Measurements from ENCODE around the gene KRTAP10-11.
"Not testable (repeated sequence)": the region's sequence is repeated elsewhere in the genome, so short reads cannot be mapped to it uniquely, and the experiment has no call there.

Gene KRTAP10-11

DNA sequence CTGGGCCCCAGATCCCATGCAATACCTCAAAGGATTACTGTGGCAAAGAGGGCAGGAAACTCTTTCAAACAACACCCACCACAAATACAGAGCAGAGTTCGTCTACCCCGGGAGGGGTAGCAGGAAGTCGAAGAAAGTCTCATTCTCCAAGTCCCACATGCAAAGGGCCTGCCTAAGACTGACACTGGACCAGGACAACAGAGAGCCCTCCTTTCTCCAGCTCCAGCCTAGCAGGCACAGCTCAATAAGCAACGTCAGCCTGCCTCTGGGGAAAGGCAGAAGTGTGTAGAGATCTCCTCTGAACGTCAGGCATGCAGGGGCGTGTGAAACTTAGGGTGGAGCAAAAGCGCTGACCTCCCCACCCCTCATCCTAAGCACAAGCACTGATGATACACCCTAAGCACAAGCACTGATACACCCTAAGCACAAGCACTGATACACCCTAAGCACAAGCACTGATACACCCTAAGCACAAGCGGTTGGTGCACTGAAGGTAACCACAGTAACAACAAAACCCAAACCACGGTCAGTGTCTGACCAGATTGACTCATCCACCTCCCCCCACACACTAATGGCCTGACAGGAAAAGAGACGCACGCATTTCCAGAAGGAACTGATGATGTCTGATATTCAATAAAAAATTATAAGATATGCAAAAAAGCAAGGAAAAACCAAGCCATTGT lies 12.8 kb downstream of the KRTAP10-11 start:
- TF ChIP-seq POLR2AphosphoS5 (IDR thresholded peaks at IDR 0.05; ENCODE audit: borderline replicate concordance, low read depth, low read length) (no peak), EZH2 (IDR thresholded peaks at IDR 0.05) (no peak), FOXP2 (optimal IDR thresholded peaks at IDR 0.05; ENCODE audit: control extremely low read depth, extremely low read length, insufficient read depth) (no peak)
- H3K9ac ChIP-seq (ENCODE audit: insufficient read length) = no peak overlapping the region
- H3K36me3 ChIP-seq (ENCODE audit: insufficient read depth, low read length) = peaks cover 39% of the 10 kb centered on the region; the same call in 1 of the 2 replicates
- DNase-seq (ENCODE audit: low read depth, low spot score) = no peak
- H3K4me3 ChIP-seq = no peak overlapping the region
- H3K9me3 ChIP-seq (ENCODE audit: low read depth, low read length) = peaks cover 5% of the 10 kb centered on the region; the same call in 1 of the 2 replicates
- H3K27ac ChIP-seq = no peak overlapping the region

- not testable (repeated sequence) for H3K9me3 ChIP-seq (ENCODE audit: low read depth, low read length); H3K9ac ChIP-seq (ENCODE audit: insufficient read length); H3K4me3 ChIP-seq; DNase-seq (ENCODE audit: low read depth, low spot score); H3K27ac ChIP-seq
- peaks cover 35% of the 10 kb centered on the region; the same call in 1 of the 2 replicates for H3K36me3 ChIP-seq (ENCODE audit: insufficient read depth, low read length)
Observed at GRCh38 chr21:44661567-44661966, 15.4 kb downstream of the KRTAP10-11 start.

- Histone ChIP-seq H3K27ac (no peak overlapping the region), H3K9ac (ENCODE audit: insufficient read length) (no peak overlapping the region), H3K9me3 (ENCODE audit: low read depth, low read length) (peaks cover 11% of the 10 kb centered on the region), H3K36me3 (ENCODE audit: insufficient read depth, low read length) (peaks cover 25% of the 10 kb centered on the region; the same call in 1 of the 2 replicates), H3K4me3 (no peak overlapping the region)
- TF ChIP-seq EZH2 (IDR thresholded peaks at IDR 0.05) = no peak
- no peak for TF ChIP-seq POLR2AphosphoS5 (IDR thresholded peaks at IDR 0.05; ENCODE audit: borderline replicate concordance, low read depth, low read length)
- TF ChIP-seq FOXP2 (optimal IDR thresholded peaks at IDR 0.05; ENCODE audit: control extremely low read depth, extremely low read length, insufficient read depth) = no peak
- no peak for DNase-seq (ENCODE audit: low read depth, low spot score)
Observed at GRCh38 chr21:44664691-44665090, 18.5 kb downstream of the KRTAP10-11 start.

DNA sequence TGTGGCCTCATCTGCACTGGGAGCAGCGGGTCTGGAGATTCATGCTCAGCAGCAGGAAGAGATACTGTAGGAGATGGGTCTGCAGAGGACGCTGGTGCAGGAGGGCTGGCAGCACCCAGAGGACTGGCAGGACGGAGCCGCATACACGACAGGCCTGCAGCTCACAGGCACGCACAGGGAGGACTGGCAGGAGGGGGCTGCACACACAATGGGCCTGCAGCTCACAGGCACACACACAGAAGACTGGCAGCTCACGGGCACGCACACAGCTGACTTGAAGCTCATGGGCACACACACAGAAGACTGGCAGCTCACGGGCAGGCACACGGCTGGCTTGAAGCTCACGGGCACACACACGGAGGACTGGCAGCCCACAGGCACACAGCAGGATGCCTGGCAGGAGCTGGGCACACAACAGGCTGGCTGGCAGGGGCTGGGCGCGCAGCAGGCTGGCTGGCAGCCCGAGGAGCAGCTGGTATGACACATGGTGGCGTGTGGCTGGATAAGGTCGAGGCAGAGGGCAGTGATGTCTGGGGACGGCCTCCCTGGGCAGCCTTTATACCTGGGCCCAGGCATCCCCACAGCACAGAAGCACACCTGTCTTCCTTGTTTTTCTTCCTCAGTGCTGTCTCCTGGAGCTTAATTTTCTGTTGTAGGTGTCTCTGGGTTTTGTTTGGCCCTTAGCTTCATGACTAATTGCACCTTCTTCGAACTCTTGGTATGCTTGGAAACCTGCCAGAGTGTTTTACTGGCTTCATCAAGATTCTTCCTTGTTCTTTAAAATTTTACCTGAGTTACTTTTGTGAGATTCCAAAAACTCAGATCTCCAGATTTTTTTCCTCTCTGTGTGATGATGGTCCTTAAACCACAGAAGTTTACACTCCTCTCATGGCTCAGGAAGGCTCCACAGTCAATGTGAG lies 20.4 kb downstream of the KRTAP10-11 start, which contains the start of gene KRTAP12-2:
Gene KRTAP12-2 (minus strand): TSS at position 527 of the 920 bp plus-strand sequence. CDS start 41 bp downstream, at position 486.
- TF ChIP-seq POLR2AphosphoS5 (IDR thresholded peaks at IDR 0.05; ENCODE audit: borderline replicate concordance, low read depth, low read length) (no peak), EZH2 (IDR thresholded peaks at IDR 0.05) (no peak), FOXP2 (optimal IDR thresholded peaks at IDR 0.05; ENCODE audit: control extremely low read depth, extremely low read length, insufficient read depth) (no peak)
- no peak for DNase-seq (ENCODE audit: low read depth, low spot score)
- Histone ChIP-seq H3K27ac (no peak within 1 kb of the TSS), H3K36me3 (ENCODE audit: insufficient read depth, low read length) (peaks cover 18% of the 10 kb centered on the region; the same call in 1 of the 2 replicates), H3K4me3 (no peak within 1 kb of the TSS), H3K9me3 (ENCODE audit: low read depth, low read length) (peaks cover 16% of the 10 kb centered on the region), H3K9ac (ENCODE audit: insufficient read length) (no peak within 1 kb of the TSS)

DNA sequence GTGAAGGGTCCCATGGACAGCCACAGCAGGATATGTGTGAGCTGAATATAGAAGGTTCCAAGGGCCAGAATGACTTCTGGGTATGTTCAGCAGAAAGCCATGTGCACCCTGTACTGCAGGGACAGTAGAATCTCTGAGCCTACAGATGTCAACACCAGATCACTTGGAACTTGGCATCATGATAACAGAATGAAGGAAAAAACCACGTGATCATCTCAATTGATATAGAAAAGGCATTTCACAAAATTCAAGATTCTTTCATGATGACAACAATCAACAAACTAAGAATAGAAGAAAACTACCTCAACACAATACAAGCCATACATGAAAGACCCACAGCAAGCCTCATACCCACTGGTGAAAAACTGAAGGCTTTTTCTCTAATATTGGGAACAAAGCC lies 21.4 kb downstream of the KRTAP10-11 start:
- Histone ChIP-seq H3K9ac (ENCODE audit: insufficient read length) (no peak overlapping the region), H3K4me3 (no peak overlapping the region), H3K36me3 (ENCODE audit: insufficient read depth, low read length) (peaks cover 18% of the 10 kb centered on the region; the same call in 1 of the 2 replicates), H3K27ac (no peak overlapping the region), H3K9me3 (ENCODE audit: low read depth, low read length) (peaks cover 16% of the 10 kb centered on the region)
- TF ChIP-seq FOXP2 (optimal IDR thresholded peaks at IDR 0.05; ENCODE audit: control extremely low read depth, extremely low read length, insufficient read depth) (no peak), EZH2 (IDR thresholded peaks at IDR 0.05) (no peak), POLR2AphosphoS5 (IDR thresholded peaks at IDR 0.05; ENCODE audit: borderline replicate concordance, low read depth, low read length) (no peak)
- DNase-seq (ENCODE audit: low read depth, low spot score) = no peak

DNA sequence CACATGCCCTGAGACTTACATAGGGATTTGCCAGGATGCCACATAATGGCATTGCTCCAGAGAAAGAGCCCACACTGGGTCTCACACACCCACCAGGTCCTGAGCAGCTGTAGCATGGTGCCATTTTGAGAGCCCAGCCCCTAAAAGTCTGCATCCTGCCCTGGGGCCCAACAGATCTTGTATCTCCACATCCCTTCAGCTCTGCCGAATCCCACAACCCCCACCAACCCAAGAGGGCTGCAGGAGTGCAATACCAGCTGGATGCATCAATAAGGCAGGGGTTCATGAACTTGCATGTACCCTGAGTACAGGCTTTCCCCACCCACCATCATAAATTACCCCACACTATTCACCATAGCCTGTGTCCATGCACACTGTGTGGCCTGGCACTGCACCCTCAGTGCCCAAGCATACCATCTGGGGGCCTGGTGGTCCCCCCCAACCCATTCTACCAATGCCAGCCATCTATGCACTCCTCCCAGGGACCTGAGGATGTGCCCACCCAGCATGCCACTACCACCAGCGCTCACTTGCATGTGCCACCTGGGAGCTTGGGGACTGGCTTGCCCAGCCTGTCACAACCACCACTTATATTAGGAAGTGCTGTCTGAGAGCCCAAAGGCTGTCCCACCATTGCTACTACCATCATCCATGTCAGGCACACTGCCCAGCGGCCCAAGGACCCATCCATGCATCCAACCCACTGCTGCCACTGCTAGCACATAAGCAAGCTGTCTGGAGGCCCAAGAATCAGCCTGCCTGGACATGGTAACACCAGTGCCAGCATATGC lies 24.6 kb downstream of the KRTAP10-11 start:
- Histone ChIP-seq H3K27ac (no peak overlapping the region), H3K9ac (ENCODE audit: insufficient read length) (no peak overlapping the region), H3K4me3 (no peak overlapping the region), H3K36me3 (ENCODE audit: insufficient read depth, low read length) (peaks cover 18% of the 10 kb centered on the region; the same call in 1 of the 2 replicates), H3K9me3 (ENCODE audit: low read depth, low read length) (peaks cover 15% of the 10 kb centered on the region)
- TF ChIP-seq EZH2 (IDR thresholded peaks at IDR 0.05) = no peak
- no peak for TF ChIP-seq FOXP2 (optimal IDR thresholded peaks at IDR 0.05; ENCODE audit: control extremely low read depth, extremely low read length, insufficient read depth)
- no peak for TF ChIP-seq POLR2AphosphoS5 (IDR thresholded peaks at IDR 0.05; ENCODE audit: borderline replicate concordance, low read depth, low read length)
- no peak for DNase-seq (ENCODE audit: low read depth, low spot score)

DNA sequence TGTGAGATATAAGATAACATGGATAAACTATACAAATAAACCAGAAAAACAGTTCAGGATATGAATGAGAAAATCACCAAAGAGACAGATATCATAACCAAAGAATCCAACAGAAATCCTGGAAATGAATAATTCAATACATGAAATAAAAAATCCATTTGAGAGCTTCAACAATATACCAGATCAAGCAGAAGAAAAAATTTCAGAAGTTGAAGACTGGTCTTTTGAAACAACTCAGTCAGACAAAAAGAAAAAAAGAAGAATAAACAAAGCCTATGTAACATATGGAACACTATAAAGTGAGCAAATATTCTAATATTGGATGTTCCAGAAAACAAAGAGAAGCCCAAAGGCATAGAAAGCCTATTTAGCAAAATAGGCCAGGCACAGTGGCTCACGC lies 25.7 kb downstream of the KRTAP10-11 start:
- DNase-seq (ENCODE audit: low read depth, low spot score) = no peak
- Histone ChIP-seq H3K9me3 (ENCODE audit: low read depth, low read length) (peaks cover 15% of the 10 kb centered on the region), H3K9ac (ENCODE audit: insufficient read length) (no peak overlapping the region), H3K27ac (no peak overlapping the region), H3K36me3 (ENCODE audit: insufficient read depth, low read length) (peaks cover 11% of the 10 kb centered on the region; the same call in 1 of the 2 replicates), H3K4me3 (no peak overlapping the region)
- TF ChIP-seq POLR2AphosphoS5 (IDR thresholded peaks at IDR 0.05; ENCODE audit: borderline replicate concordance, low read depth, low read length) = no peak
- no peak for TF ChIP-seq FOXP2 (optimal IDR thresholded peaks at IDR 0.05; ENCODE audit: control extremely low read depth, extremely low read length, insufficient read depth)
- TF ChIP-seq EZH2 (IDR thresholded peaks at IDR 0.05) = no peak
